H1 (cell line): ENCODE data around the gene ITGB4. TPM values are rescaled to one million over a fixed set of nuclear protein-coding genes. Genes with fewer than 3 reads are reported as not detected.

Experiments used
- CTCF ChIA-PET: fragments of 300-600 bp; sonication (Branson Sonifier 250); formaldehyde crosslinking; loops from one replicate; lab custom pipeline; 2021; ENCODE audit not compliant: partially characterized antibody; lab: Charles Lee
- POLR2A ChIA-PET: fragments of 300-600 bp; sonication (Branson Sonifier 250); formaldehyde crosslinking; loops from one replicate; lab custom pipeline; 2021; ENCODE audit warnings: inconsistent platforms; ENCODE audit not compliant: partially characterized antibody; lab: Charles Lee
- DNase-seq, 2 experiments: peaks; one replicate each; pipeline versions ENCODE4 v3.0.0 to v3.0.0-alpha.2; 2010 to 2022; ENCODE audit warnings: low spot score in 2 of 2, low read depth in 1 of 2, mixed read lengths in 1 of 2
- FAIRE-seq: peaks from 2 replicates; lab custom pipeline; 2011; peaks lifted over from hg19 to GRCh38; lab: Jason Lieb, UNC
- H2AFZ ChIP-seq: 2 replicates; pipeline ENCODE4 v1.8.1; 2012; ENCODE audit warnings: low read length, inconsistent platforms
- H2AK5ac ChIP-seq: 2 replicates; pipeline ENCODE4 v1.6.1; 2013; ENCODE audit warnings: low read depth, low read length
- H2BK120ac ChIP-seq: replicated peaks from 2 replicates; pipeline ENCODE3; 2013; ENCODE audit warnings: low read depth, low read length, inconsistent platforms
- H2BK12ac ChIP-seq: 2 replicates; pipeline ENCODE4 v1.6.1; 2013; ENCODE audit warnings: low read depth, low read length
- H2BK15ac ChIP-seq: 2 replicates; pipeline ENCODE4 v1.6.1; 2013; ENCODE audit warnings: low read length
- H2BK20ac ChIP-seq: 2 replicates; pipeline ENCODE4 v1.6.1; 2013; ENCODE audit warnings: low read length
- H2BK5ac ChIP-seq: 2 replicates; pipeline ENCODE4 v1.6.1; 2013; ENCODE audit warnings: low read depth, low read length
- H3K14ac ChIP-seq: 2 replicates; pipeline ENCODE4 v1.6.1; 2013; ENCODE audit warnings: inconsistent platforms; ENCODE audit not compliant: insufficient read length
- H3K18ac ChIP-seq: 2 replicates; pipeline ENCODE4 v1.6.1; 2013; ENCODE audit warnings: low read length; ENCODE audit errors: extremely low read depth
- H3K23ac ChIP-seq: 2 replicates; pipeline ENCODE4 v1.6.1; 2013; ENCODE audit warnings: inconsistent platforms; ENCODE audit not compliant: insufficient read length
- H3K23me2 ChIP-seq: 2 replicates; pipeline ENCODE4 v1.6.1; 2013; ENCODE audit warnings: low read depth, low read length
- H3K27ac ChIP-seq: 2 replicates; pipeline ENCODE4 v1.6.1; 2011; ENCODE audit warnings: low read depth, low read length, inconsistent platforms
- H3K27me3 ChIP-seq, 4 experiments: replicated peaks in 1 of 4; 1 replicate in 1 of 4; 2 replicates in 3 of 4; pipeline versions ENCODE4 v1.6.1 to v1.8.1; 2011 to 2013; ENCODE audit warnings: low read length in 3 of 4, mild to moderate bottlenecking in 3 of 4, inconsistent platforms in 2 of 4, mixed read lengths in 2 of 4, moderate library complexity in 1 of 4; ENCODE audit not compliant: control insufficient read depth in 3 of 4, insufficient read depth in 3 of 4; ENCODE audit errors: extremely low read depth in 1 of 4
- H3K36me3 ChIP-seq, 4 experiments: 2 replicates each; pipeline versions ENCODE4 v1.6.1 to v1.8.1; 2011 to 2013; ENCODE audit warnings: mild to moderate bottlenecking in 4 of 4, low read length in 3 of 4, moderate library complexity in 2 of 4, control low read depth in 1 of 4, inconsistent platforms in 1 of 4; ENCODE audit not compliant: insufficient read depth in 4 of 4, control insufficient read depth in 2 of 4
- H3K4ac ChIP-seq: replicated peaks from 2 replicates; pipeline ENCODE3; 2013; ENCODE audit warnings: low read length, low read depth, mixed read lengths, inconsistent platforms; ENCODE audit not compliant: insufficient read length
- H3K4me1 ChIP-seq, 4 experiments: replicated peaks in 1 of 4; 1 replicate in 1 of 4; 2 replicates in 3 of 4; pipeline versions ENCODE4 v1.6.1 to v1.8.1; 2011 to 2013; ENCODE audit warnings: low read length in 3 of 4, inconsistent platforms in 2 of 4, mixed read lengths in 1 of 4; ENCODE audit not compliant: insufficient read depth in 4 of 4, control insufficient read depth in 3 of 4
- H3K4me2 ChIP-seq, 2 experiments: 2 replicates each; pipeline versions ENCODE4 v1.6.1 to v1.8.1; 2011 to 2013; ENCODE audit warnings: low read depth in 2 of 2, low read length in 2 of 2, control low read depth in 1 of 2, inconsistent platforms in 1 of 2, mild to moderate bottlenecking in 1 of 2; ENCODE audit not compliant: insufficient read depth in 1 of 2
- H3K4me3 ChIP-seq, 4 experiments: fragments of 200-600, 300-600 bp in 1 of 4; sonication (generic), shearing (Covaris generic), sonication (Bioruptor Twin) in 1 of 4; 2 replicates each; pipeline versions ENCODE4 v1.5.1 to v1.8.1; 2011 to 2016; ENCODE audit warnings: low read length in 4 of 4, low read depth in 3 of 4, control low read depth in 2 of 4, inconsistent platforms in 2 of 4, mild to moderate bottlenecking in 2 of 4, mixed read lengths in 1 of 4, moderate library complexity in 1 of 4; ENCODE audit not compliant: insufficient read depth in 2 of 4; ENCODE audit errors: extremely low read depth in 1 of 4
- H3K56ac ChIP-seq: replicated peaks from 2 replicates; pipeline ENCODE3; 2013; ENCODE audit warnings: low read depth, mild to moderate bottlenecking, mixed read lengths, low read length, inconsistent platforms; ENCODE audit not compliant: insufficient read length
- H3K79me1 ChIP-seq: 2 replicates; pipeline ENCODE4 v1.6.1; 2013; ENCODE audit warnings: low read depth, low read length, control low read depth
- H3K79me2 ChIP-seq, 2 experiments: 2 replicates each; pipeline versions ENCODE4 v1.6.1 to v1.8.1; 2012 to 2013; ENCODE audit warnings: low read length in 2 of 2, mild to moderate bottlenecking in 2 of 2, inconsistent platforms in 1 of 2; ENCODE audit not compliant: insufficient read depth in 2 of 2, control insufficient read depth in 1 of 2
- H3K9ac ChIP-seq, 4 experiments: replicated peaks in 1 of 4; 1 replicate in 1 of 4; 2 replicates in 3 of 4; pipeline versions ENCODE4 v1.6.1 to v1.8.1; 2011 to 2013; ENCODE audit warnings: low read depth in 3 of 4, low read length in 3 of 4, control low read depth in 2 of 4, mild to moderate bottlenecking in 2 of 4, moderate library complexity in 2 of 4, inconsistent platforms in 1 of 4; ENCODE audit errors: extremely low read depth in 1 of 4
- H3K9me3 ChIP-seq, 2 experiments: 2 replicates each; pipeline versions ENCODE4 v1.6.1 to v1.8.1; 2012 to 2013; ENCODE audit warnings: mild to moderate bottlenecking in 2 of 2, moderate library complexity in 2 of 2, control low read depth in 1 of 2, inconsistent platforms in 1 of 2, low read depth in 1 of 2, low read length in 1 of 2, mixed read lengths in 1 of 2; ENCODE audit not compliant: insufficient read depth in 2 of 2
- H4K20me1 ChIP-seq, 2 experiments: replicated peaks in 1 of 2; 2 replicates each; pipeline versions ENCODE3 to v1.8.1; 2011 to 2013; ENCODE audit warnings: inconsistent platforms in 2 of 2, low read length in 2 of 2, mild to moderate bottlenecking in 1 of 2; ENCODE audit not compliant: insufficient read depth in 2 of 2, control insufficient read depth in 1 of 2
- H4K5ac ChIP-seq: 2 replicates; pipeline ENCODE4 v1.6.1; 2013; ENCODE audit warnings: low read length, low read depth, mixed read lengths, inconsistent platforms; ENCODE audit not compliant: insufficient read length
- H4K8ac ChIP-seq: 2 replicates; pipeline ENCODE4 v1.8.0; 2013; ENCODE audit warnings: mild to moderate bottlenecking, moderate library complexity, low read length, inconsistent platforms; ENCODE audit not compliant: insufficient read depth; ENCODE audit errors: extremely low read depth
- H4K91ac ChIP-seq: replicated peaks from 2 replicates; pipeline ENCODE3; 2013; ENCODE audit warnings: low read length, mixed read lengths, inconsistent platforms; ENCODE audit not compliant: insufficient read length
- BRCA1 ChIP-seq: IDR thresholded peaks from 2 replicates; pipeline ENCODE4 v1.6.1; 2012; ENCODE audit warnings: low read depth, low read length, improper control_type of control experiment
- CEBPB ChIP-seq: IDR thresholded peaks from 2 replicates; pipeline ENCODE4 v1.6.1; 2012; ENCODE audit warnings: low read depth, low read length
- CHD2 ChIP-seq: IDR thresholded peaks from 2 replicates; pipeline ENCODE4 v1.6.1; 2012; ENCODE audit warnings: low read length, improper control_type of control experiment
- EP300 ChIP-seq, 2 experiments: IDR thresholded peaks; 1 replicate in 1 of 2; 2 replicates in 1 of 2; pipeline ENCODE4 v1.6.1; 2011 to 2012; ENCODE audit warnings: low read depth in 2 of 2, low read length in 2 of 2, mild to moderate bottlenecking in 2 of 2, borderline replicate concordance in 1 of 2, inconsistent platforms in 1 of 2, moderate library complexity in 1 of 2
- FOSL1 ChIP-seq: IDR thresholded peaks from 2 replicates; pipeline ENCODE4 v1.6.1; 2011; ENCODE audit warnings: mild to moderate bottlenecking, low read depth, low read length, moderate library complexity; ENCODE audit not compliant: insufficient read depth
- SUZ12 ChIP-seq: fragments of 200-600 bp; sonication (generic); IDR thresholded peaks from 2 replicates; pipeline ENCODE4 v1.6.1; 2012; ENCODE audit warnings: mild to moderate bottlenecking, inconsistent platforms, low read length, moderate library complexity, mixed read lengths
- TEAD4 ChIP-seq: IDR thresholded peaks from 2 replicates; pipeline ENCODE4 v1.6.1; 2012; ENCODE audit warnings: low read depth, low read length, inconsistent platforms, mixed read lengths
- ZNF274 ChIP-seq: IDR thresholded peaks from 2 replicates; pipeline ENCODE4 v1.7.0; 2012; ENCODE audit warnings: low read length, borderline replicate concordance; ENCODE audit errors: extremely low read depth
- WGBS, 2 experiments: shearing (Covaris generic) in 1 of 2; methylation state at CpG; one replicate each; pipeline versions ENCODE4 v1.1.6 to v1.1.7; 2013 to 2015; ENCODE audit warnings: low lambda C conversion rate in 2 of 2, mixed read lengths in 2 of 2, inconsistent platforms in 1 of 2, low coverage in 1 of 2, missing lambda C conversion rate in 1 of 2; ENCODE audit not compliant: insufficient replicate concordance in 2 of 2, insufficient coverage in 1 of 2, insufficient read length in 1 of 2; ENCODE audit errors: extremely low coverage in 1 of 2, missing lambda C conversion rate in 1 of 2; 5-methylcytosine and 5-hydroxymethylcytosine counted together
- polyA plus RNA-seq, 7 experiments: library from polyadenylated mRNA; depleted of rRNA in 3 of 7; stranded (reverse) in 5 of 7; unstranded in 2 of 7; fragments of >200 nt in 5 of 7; fragments of 200-250 nt in 2 of 7; gene quantifications; 1 replicate in 5 of 7; 2 replicates in 1 of 7; 4 replicates in 1 of 7; pipeline versions ENCODE4 v1.2.1 to v1.2.3, GENCODE V29; 2011 to 2013; ENCODE audit warnings: missing spikeins in 2 of 7, mixed read lengths in 2 of 7
- total RNA-seq: library from RNA; stranded (reverse); fragmentation: NEBNext Ultra II Directional; extraction: Animal tissue kit (Norgen Biotek cat#: 25700); gene quantifications from 2 replicates; pipeline ENCODE4 v1.2.1, GENCODE V29; 2021

Gene ITGB4
- total and polyA plus RNA-seq, 2 of the 8 experiments (the other 6 are each of a cell fraction or from before 2014, with no cell fraction given) = 5.2 to 5.6 TPM

DNA sequence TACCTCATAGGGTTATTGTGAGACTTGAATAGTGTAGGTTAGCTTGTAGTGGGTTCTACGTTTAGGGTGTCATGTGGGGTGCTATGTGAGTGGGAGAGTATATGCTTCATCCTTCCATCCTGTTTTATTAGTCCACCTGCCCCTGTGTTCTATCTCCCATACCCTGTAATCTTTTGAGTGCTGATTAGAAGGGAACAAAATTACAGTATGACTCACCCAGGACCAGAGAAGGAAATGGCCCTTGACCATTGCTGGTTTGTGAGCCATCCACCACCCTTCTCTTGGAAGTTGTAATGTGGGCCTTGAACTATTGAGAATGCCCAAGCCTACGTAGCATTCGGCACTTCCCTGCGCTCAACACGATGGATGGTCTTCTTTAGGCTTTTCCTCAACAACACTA lies 37.0 kb upstream of the ITGB4 start:
- H3K9ac ChIP-seq = no peak overlapping the region
- H3K79me2 ChIP-seq = peaks cover 2 to 78% of the 10 kb centered on the region in 2 experiments; a peak in 3 of 4 replicates
- H2BK120ac ChIP-seq = no peak overlapping the region
- H2AFZ ChIP-seq = no peak overlapping the region
- H2BK12ac ChIP-seq = no peak overlapping the region
- H3K56ac ChIP-seq = no peak overlapping the region
- no peak overlapping the region for H4K5ac ChIP-seq
- no peak overlapping the region for H3K23ac ChIP-seq
- no peak overlapping the region; the same call in 1 of the 2 replicates for H2BK5ac ChIP-seq
- FAIRE-seq (no peak), DNase-seq (no peak)
- no peak overlapping the region for H3K4me2 ChIP-seq
- no peak overlapping the region for H3K4ac ChIP-seq
- no peak overlapping the region for H3K27ac ChIP-seq
- H2BK20ac ChIP-seq = no peak overlapping the region
- no peak overlapping the region for H3K14ac ChIP-seq
- H3K27me3 ChIP-seq = no peaks in the 10 kb centered on the region
- H3K23me2 ChIP-seq = peaks cover 2% of the 10 kb centered on the region; the same call in 1 of the 2 replicates
- H3K36me3 ChIP-seq = peaks cover 0 to 10% (median 0%) of the 10 kb centered on the region in 4 experiments; a peak in 2 of 8 replicates
- peaks cover 10 to 11% of the 10 kb centered on the region in 2 experiments for H4K20me1 ChIP-seq
- peaks cover 24% of the 10 kb centered on the region for H3K79me1 ChIP-seq
- H3K9me3 ChIP-seq = no peaks in the 10 kb centered on the region
- TF ChIP-seq ZNF274 = no peak
- no peak for TF ChIP-seq TEAD4
- no peak for TF ChIP-seq CEBPB
- TF ChIP-seq BRCA1 = no peak
- TF ChIP-seq EP300 (IDR thresholded peaks at IDR 0.05; ENCODE audit: borderline replicate concordance in 1 of 2, low read depth in 2 of 2, low read length in 2 of 2) = no peak
- TF ChIP-seq FOSL1 = no peak
- TF ChIP-seq CHD2 = no peak
- no peak for TF ChIP-seq SUZ12
- H4K8ac ChIP-seq = no peak overlapping the region
- no peak overlapping the region for H3K4me3 ChIP-seq
- H3K4me1 ChIP-seq = no peaks in the 10 kb centered on the region
- no peak overlapping the region for H2AK5ac ChIP-seq
- no peak overlapping the region for H4K91ac ChIP-seq
- H3K18ac ChIP-seq = no peak overlapping the region
- CTCF ChIA-PET = interaction anchor here (0.6 to 4.9 kb wide), 13 partner anchors 9 to 87 kb away, joined by 3 to 40 read pairs (median 5); partner anchors contain the start of gene SMIM5
- H2BK15ac ChIP-seq = no peak overlapping the region
- 94% methylated on average over 5 of the region's 5 CpGs; no CpG with 5 or more reads in 1 of the 2 experiments for WGBS, 2 experiments
- POLR2A ChIA-PET = interaction anchor here (1.2 to 5.0 kb wide), 3 partner anchors 8 to 120 kb away, joined by 3 to 26 read pairs (median 6); no protein-coding TSS in a partner anchor
